ENCODE results near the gene CYP2A13.
"Not testable (repeated sequence)": the region's sequence is repeated elsewhere in the genome, so short reads cannot be mapped to it uniquely, and the experiment has no call there.

Gene CYP2A13, protein sequence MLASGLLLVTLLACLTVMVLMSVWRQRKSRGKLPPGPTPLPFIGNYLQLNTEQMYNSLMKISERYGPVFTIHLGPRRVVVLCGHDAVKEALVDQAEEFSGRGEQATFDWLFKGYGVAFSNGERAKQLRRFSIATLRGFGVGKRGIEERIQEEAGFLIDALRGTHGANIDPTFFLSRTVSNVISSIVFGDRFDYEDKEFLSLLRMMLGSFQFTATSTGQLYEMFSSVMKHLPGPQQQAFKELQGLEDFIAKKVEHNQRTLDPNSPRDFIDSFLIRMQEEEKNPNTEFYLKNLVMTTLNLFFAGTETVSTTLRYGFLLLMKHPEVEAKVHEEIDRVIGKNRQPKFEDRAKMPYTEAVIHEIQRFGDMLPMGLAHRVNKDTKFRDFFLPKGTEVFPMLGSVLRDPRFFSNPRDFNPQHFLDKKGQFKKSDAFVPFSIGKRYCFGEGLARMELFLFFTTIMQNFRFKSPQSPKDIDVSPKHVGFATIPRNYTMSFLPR

DNA sequence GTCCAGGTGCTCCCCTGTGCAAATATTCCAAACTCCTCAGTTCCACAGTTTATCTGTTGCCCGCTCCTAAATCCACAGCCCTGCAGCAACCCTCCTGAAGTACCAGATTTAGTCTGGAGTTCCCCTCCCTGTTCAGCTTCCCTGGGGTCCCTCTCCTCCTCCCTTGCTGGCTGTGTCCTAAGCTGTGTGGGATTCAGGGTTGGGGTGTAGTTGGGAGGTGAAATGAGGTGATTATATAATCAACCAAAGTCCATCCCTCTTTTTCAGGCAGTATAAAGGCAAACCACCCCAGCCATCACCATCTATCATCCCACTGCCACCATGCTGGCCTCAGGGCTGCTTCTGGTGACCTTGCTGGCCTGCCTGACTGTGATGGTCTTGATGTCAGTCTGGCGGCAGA is at the start of gene CYP2A13:
CYP2A13 (plus strand) TSS at position 301 of the 400 bp plus-strand sequence; CDS start at position 322, 21 bp downstream.
- no peak for DNase-seq (ENCODE audit: low spot score)

DNA sequence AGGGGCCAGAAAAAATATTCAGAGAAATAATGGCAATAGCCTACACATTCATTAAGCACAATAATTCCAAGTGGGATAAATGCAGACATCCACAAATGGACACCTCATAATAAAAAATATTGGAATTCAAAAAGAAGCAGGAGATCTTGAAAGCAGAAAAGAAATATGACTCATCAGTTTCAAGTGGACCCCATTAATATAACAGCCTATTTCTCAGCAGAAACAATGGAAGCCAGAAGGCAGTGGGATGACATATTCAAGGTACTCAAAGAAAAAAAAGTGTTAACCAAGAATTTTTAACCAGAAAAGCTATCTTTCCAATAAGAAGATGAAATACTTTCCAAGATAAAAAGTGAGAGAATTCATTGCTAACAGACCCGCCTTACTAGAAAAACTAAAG is 48.4 kb upstream of the CYP2A13 start:
- no peak for DNase-seq (ENCODE audit: low spot score)

DNA sequence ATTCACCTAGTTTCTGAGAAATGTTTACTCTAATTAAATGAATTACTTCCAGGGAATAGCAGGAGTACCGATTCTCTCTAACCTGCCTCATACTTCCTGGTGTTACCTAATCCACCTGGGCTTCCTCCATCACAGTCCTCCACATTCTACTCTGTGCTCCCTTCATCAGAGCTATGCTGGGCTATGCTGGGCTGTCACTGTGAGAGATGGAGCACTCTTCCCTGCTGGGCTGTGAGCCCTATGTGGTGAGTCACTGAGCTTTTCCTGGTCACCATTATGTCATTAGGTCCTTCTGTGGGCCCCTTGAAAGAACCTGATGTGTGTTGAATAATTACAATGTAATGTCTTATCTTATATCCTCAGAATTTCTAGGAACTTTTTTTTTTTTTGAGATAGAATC is 43.2 kb upstream of the CYP2A13 start:
- not testable (repeated sequence) for DNase-seq (ENCODE audit: low spot score)

DNA sequence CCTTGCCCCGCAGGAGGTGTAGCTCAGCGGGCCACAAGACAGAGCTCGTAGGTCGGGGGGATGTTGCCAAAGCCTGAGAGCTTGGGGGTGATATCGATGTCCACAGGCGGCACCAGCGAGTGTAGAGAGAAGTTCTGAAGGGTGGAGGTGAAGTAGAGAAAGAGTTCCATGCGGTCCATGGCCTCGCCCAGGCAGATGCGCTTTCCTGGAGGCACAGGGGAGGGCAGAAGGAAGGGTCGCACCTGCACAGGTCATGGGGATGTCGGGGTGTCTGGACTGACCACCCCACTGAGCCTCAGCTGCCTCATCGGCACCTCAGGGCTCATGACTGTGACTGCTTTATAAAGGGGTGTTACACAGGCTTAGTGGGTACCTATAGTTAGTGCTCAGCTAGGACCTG is 37.8 kb upstream of the CYP2A13 start:
- DNase-seq (ENCODE audit: low spot score) = no peak

DNA sequence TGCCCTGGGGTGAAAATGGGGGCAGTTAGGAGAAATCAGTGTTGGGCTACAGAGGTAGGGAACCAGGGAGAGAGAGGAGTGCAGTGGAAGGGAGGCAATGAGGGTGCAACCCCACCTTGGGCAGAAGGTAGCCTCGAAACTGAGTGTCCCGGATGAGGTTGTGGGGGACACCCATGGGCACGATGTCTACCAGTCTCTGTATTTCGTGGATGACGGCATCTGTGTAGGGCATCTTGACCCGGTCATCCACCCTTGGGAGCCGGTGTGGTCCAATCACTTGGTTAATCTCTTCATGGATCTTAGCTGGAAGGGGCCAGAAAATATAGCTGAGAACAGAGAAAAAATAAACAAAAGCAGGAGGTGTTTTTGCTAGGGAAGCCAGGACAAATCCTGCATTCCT is 36.1 kb upstream of the CYP2A13 start:
- not testable (repeated sequence) for DNase-seq (ENCODE audit: low spot score)

DNA sequence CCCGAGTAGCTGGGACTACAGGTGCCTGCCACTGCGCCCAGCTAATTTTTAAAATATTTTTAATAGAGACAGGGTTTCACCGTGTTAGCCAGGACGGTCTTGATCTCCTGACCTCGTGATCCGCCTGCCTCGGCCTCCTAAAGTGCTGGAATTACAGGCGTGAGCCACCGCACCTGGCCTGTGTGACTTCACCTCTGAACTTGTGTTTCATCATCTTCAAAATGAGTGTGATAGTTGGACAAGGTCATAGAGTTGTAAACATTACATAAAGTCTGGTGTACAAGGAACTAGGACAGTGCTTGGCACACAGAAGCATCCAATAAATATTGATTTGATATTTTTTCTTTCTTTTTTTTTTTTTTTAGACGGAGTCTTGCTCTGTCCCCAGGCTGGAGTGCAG is 34.9 kb upstream of the CYP2A13 start:
- not testable (repeated sequence) for DNase-seq (ENCODE audit: low spot score)

DNA sequence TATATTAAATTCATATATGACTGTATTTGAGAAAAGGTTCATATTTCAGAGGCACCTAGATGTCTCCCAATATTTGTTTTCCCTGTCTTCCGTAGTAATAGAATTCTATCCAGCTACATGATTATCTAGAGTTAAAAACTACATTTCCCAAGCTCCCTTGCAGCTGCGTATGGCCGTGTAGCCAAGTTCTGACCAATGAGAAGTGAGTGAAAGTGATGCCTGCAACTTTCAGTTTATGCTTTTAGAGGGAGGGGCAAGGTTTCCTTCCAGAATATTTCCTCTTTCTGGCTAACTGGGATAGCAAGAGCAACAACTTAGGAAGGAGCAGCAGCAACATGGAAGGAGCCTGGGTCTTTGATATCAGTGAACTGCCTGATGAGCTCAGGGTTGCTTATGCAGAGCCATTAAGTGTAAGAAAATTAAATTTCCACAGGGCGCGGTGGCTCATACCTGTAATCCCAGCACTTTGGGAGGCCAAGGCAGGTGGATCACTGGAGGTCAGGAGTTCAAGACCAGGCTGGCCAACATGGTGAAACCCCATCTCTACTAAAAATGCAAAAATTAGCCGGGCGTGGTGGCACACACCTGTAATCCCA is 23.2 kb upstream of the CYP2A13 start:
- DNase-seq (ENCODE audit: low spot score) = peak; percentile 25

DNA sequence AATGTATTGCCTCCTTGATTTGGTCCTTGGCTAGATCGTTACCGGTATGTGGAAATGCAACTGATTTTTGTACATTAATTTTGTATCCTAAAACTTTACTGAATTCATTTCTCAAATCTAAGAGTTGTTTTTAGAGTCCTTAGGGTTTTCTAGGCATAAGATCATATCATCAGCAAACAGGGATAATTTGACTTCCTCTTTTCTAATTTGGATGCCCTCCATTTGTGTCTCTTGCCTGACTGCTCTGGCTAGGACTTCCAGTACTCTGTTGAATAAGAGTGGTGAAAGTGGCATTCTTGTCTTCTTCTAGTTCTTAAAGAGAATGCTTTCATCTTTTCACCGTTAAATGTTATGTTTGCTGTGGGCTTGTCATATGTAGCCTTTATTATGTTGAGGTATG is 12.0 kb upstream of the CYP2A13 start:
- DNase-seq (ENCODE audit: low spot score) = no peak

DNA sequence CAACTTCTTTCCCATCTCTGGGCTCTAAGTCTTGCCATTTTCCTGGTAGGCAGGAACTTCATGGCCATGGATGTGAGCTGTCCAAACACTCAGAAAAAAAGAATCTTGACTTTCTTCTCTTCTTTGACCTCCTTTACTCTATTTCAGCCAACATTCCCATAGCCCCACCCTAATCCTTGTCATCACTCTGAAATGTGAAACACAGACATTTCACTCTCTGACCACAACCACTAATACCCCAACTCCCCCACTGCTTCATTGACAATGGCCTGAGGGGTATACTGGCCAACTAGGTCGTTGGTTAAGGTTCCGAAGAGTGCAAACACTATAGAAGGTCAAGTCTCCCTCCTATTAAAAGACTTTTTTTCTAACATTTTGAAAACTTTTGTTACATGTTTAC is 4.7 kb upstream of the CYP2A13 start:
- DNase-seq (ENCODE audit: low spot score) = no peak

DNA sequence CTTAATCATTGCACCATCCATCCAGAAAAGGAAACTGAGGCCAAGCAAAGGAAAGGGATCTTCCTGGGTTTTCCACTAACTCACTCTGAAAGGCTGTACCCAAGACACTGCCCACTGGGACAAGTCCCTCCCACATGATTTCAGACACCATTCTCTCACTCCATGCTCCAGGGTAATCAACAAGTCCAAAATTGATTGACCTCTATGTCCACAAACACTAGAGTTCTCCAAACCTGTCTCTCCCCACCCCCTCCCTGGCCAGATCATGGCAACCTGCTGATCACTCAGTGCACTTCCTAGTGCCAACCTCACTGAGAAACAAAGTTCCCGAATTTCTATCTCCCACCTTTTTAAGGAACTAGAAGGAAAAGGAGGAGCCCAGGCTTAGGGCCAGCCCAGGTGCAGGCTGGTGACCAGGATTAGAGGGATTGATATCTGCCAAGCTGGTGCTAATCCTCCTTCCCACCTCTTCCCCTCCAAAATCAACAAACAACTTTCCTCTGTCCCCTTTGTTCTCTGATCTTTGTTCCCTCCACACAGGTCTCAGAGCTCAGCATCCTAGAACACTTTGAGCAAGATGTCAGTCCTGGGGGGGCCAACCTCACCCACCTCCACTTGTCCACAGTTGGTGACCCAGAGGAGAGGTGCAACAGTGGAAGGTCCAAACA is 2.4 kb upstream of the CYP2A13 start:
- no peak for DNase-seq (ENCODE audit: low spot score)

DNA sequence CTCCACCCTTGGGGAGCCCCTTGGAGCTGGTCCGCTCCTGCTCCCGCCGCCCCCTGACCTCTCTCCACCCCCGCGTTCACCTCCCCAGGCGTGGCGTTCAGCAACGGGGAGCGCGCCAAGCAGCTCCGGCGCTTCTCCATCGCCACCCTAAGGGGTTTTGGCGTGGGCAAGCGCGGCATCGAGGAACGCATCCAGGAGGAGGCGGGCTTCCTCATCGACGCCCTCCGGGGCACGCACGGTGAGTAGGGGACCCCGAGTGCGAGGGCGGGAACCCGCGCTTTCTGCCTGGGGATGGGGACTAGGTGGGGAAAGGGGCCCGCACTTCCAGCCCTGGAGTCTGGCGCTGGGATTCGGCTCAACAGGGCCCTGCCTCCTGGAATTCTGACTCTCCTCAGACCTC is 1.7 kb downstream of the CYP2A13 start:
- DNase-seq (ENCODE audit: low spot score) = no peak

DNA sequence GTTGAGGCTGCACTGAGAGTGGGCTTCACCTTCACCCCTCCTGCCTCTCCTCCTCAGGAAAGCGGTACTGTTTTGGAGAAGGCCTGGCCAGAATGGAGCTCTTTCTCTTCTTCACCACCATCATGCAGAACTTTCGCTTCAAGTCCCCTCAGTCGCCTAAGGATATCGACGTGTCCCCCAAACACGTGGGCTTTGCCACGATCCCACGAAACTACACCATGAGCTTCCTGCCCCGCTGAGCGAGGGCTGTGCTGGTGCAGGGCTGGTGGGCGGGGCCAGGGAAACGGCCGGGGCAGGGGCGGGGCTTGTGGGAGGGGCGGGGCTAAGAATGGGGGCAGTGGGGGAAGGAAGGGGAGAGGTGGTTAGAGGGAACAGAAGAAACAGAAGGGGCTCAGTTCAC is 7.5 kb downstream of the CYP2A13 start:
- DNase-seq (ENCODE audit: low spot score) = no peak

DNA sequence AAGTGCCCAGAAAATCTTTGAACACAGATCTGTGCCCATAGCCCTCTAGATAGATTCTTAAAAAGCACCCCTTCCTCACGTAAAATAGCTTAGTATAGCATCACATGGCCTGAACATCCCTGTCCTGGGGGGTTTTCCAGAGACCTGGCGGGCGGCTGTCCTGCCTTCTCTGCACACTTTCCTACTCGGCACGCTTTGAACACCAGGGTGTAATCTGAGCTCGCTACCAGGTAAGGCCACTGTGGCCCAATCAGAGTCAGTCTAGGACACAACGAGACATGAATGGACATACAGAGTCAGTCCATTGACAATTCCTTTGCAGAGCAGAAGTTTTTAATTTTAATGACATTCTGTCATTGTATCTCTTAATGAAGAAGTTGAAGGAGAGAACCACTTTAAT is 8.1 kb downstream of the CYP2A13 start:
- DNase-seq (ENCODE audit: low spot score) = no peak

DNA sequence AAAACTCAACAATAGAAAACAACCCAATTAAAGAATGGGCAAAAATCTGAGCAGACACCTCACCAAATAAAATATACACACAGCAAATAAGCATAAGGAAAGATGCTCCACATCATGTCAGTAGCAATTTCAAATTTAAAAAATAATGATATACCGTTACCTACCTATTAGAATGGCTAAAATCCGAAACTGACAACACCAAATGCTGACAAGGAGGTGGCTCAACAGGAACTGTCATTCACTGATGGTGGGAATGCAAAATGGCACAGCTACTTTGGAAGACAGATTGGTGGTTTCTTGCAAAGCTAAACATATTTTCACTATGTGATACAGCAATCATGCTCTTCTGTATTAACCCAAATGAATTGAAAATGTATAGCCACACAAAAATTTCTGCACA is 9.1 kb downstream of the CYP2A13 start:
- no peak for DNase-seq (ENCODE audit: low spot score)

DNA sequence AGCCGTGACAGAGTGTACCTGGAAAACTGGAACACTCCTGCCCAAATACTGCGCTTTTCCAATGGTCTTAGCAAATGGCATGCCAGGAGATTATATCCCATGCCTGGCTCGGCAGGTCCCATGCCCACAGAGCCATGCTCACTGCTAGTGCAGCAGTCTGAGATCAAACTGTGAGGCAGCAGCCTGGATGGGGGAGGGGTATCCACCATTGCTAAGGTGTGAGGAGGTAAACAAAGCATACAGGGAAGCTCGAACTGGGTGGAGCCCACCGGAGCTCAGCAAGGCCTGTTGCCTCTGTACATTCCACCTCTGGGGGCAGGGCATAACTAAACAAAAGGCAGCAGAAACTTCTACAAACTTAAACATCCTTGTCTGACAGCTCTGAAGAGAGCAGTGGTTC is 10.5 kb downstream of the CYP2A13 start:
- DNase-seq (ENCODE audit: low spot score) = no peak

DNA sequence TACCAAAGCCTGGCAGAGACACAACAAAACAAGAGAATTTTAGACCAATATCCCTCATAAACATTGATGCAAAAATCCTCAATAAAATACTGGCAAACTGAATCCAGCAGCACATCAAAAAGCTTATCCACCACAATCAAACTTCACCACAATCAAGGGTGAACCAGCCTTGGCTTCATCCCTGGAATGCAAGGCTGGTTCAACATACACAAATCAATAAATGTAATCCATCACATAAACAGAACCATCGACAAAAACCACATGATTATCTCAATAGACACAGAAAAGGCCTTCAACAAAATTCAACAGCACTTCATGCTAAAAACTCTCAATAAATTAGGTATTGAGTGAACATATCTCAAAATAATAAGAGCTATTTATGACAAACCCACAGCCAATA is 14.0 kb downstream of the CYP2A13 start:
- DNase-seq (ENCODE audit: low spot score) = not testable (repeated sequence)

DNA sequence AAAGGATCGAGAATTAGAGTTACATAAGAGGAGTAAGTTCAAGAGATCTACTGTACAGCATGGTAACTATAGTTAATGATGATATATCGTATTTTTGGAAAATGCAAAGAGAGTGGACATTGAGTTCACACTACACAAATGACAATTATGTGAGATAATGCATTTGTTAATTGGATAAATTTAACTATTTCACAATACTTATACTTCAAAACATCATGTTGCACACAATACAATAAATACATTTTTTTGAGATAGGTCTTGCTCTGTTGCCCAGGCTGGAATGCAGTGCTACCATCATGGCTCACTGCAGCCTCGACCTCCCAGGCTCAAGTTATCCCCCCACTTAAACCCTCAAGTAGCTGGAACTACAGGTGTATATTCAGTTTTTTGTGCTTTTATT is 17.9 kb downstream of the CYP2A13 start:
- no peak for DNase-seq (ENCODE audit: low spot score)

DNA sequence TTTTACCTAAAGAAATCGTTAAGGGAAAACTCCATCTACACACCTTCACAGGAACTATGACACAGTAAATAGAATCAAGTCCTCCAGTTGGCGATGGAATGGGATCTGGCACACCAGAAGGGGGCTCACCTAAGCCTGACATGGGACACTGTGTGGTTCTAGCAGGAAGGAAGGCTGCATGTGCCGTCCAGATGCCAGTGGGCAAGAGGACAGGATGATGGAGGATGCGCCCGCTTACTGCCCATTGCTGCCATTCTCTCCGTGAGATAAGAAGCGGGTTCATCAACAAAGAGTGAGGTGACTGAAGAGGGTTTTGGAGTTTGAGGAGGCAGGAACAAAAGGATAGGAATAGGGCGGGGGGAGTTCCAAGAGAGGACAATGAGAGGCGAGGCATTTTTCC is 23.0 kb downstream of the CYP2A13 start:
- DNase-seq (ENCODE audit: low spot score) = no peak

DNA sequence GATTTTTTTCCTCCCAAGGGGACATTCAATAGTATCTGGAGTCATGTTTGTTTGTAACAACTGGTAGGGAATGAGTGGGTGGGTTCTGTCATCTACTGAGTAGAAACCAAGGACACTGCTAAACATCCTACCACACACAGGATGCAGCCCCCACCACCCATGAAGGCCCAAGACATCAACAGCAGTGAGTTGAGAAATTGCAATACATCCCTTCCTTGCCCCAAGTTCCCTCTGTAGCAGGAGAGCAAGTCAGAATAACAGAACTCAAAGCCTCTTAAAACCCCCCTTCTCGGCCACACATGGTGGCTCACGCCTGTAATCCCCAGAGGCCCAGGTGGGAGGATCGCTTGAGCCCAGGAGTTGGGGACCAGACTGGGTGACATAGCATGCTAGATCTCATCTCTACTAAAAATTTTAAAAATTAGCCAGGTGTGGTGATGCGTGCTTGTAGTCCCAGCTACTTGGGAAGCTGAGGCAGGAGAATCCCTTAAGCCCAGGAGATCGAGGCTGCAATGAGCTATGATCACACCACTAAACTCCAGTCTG is 23.6 kb downstream of the CYP2A13 start:
- DNase-seq (ENCODE audit: low spot score) = no peak

DNA sequence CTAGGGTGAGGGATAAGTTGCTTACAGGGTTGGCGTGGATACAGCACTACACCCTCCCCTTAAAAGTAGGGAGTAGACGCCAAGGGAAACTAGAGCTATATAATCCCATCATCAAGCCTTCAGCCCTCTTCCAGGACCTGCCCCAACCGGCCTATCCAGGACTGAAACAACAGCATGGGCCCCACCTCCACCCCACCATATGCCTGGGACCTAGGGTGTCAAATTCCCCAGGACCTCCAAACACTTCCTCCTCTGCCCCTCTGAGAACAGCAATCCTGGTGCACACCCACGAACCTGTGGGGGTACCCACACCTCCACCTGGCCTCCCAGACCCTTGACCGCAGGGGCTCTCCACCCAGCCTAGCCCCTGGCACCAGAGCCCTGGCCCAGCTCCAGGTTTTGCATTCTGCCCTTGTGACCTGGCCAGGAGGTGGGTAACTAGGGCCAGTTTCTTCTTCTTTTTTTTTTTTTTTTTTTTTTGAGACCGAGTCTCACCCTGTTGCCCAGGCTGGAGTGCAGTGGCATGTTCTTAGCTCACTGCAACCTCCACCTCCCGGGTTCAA is 24.6 kb downstream of the CYP2A13 start:
- no peak for DNase-seq (ENCODE audit: low spot score)

DNA sequence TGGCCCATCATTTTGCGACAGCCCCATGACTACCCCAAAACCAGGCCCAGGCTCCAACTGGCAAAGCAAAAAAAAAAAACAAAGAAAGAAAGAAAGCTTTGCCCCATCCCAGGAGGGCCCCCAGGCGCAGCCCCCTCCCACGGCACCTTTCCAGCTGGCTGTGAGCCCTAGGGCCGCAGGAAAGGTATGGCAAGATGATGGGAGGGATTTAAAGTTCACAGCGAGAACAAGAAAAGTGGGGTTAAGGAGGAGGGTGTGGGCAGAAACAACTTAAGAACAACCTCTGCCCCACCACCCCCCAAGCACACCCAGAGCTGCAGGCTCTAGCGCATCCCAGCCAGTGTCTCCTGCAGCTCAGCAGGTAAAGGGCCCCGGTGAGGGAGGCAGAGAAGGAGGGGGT is 25.9 kb downstream of the CYP2A13 start, which contains the start of gene CYP2F1:
CYP2F1 (plus strand) TSS at position 301 of the 400 bp plus-strand sequence. CDS start 1,757 bp downstream, outside the sequence.
- DNase-seq (ENCODE audit: low spot score) = no peak

DNA sequence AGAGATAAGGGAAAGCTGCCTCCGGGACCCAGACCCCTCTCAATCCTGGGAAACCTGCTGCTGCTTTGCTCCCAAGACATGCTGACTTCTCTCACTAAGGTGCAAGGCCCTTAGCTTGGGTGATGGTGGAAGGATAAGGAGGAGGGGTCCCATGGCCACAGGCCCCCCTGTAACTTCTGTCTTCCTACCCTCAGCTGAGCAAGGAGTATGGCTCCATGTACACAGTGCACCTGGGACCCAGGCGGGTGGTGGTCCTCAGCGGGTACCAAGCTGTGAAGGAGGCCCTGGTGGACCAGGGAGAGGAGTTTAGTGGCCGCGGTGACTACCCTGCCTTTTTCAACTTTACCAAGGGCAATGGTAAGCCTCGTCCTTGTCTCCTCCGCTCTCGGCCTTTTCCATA is 28.0 kb downstream of the CYP2A13 start:
- DNase-seq (ENCODE audit: low spot score) = no peak
